Endothelial cell of umbilical vein (primary cell): ENCODE results near the gene DPP9.

ENCODE experiments used
- EZH2 ChIP-seq: IDR thresholded peaks from 2 replicates; pipeline ENCODE4 v1.6.1; 2012; ENCODE audit warnings: borderline replicate concordance, low read depth, mild to moderate bottlenecking, moderate library complexity, low read length, inconsistent platforms; ENCODE audit not compliant: severe bottlenecking
- JUN ChIP-seq: IDR thresholded peaks from 2 replicates; pipeline ENCODE4 v1.6.1; 2011; ENCODE audit warnings: borderline replicate concordance, low read depth; ENCODE audit not compliant: insufficient read length, insufficient read depth
- POLR2AphosphoS5 ChIP-seq: IDR thresholded peaks from 2 replicates; pipeline ENCODE4 v1.6.1; 2012; ENCODE audit warnings: low read depth, mild to moderate bottlenecking, control low read depth, low read length, moderate library complexity; ENCODE audit not compliant: insufficient read depth
- TF ChIP-seq, protein P1 (sequence below), 2 donors: IDR thresholded peaks; 1 replicate in 1 of 2; 2 replicates in 1 of 2; pipeline ENCODE4 v1.5.1; 2011; ENCODE audit warnings: low read length in 2 of 2, mild to moderate bottlenecking in 2 of 2, moderate library complexity in 2 of 2, control low read depth in 1 of 2, inconsistent platforms in 1 of 2, low read depth in 1 of 2; ENCODE audit not compliant: insufficient read depth in 1 of 2; ENCODE audit errors: extremely low read depth in 1 of 2

GRCh38 chr19:4671185-4671851, 52.3 kb downstream of the DPP9 start:
- no peak for TF ChIP-seq POLR2AphosphoS5
- TF ChIP-seq, protein P1, sequence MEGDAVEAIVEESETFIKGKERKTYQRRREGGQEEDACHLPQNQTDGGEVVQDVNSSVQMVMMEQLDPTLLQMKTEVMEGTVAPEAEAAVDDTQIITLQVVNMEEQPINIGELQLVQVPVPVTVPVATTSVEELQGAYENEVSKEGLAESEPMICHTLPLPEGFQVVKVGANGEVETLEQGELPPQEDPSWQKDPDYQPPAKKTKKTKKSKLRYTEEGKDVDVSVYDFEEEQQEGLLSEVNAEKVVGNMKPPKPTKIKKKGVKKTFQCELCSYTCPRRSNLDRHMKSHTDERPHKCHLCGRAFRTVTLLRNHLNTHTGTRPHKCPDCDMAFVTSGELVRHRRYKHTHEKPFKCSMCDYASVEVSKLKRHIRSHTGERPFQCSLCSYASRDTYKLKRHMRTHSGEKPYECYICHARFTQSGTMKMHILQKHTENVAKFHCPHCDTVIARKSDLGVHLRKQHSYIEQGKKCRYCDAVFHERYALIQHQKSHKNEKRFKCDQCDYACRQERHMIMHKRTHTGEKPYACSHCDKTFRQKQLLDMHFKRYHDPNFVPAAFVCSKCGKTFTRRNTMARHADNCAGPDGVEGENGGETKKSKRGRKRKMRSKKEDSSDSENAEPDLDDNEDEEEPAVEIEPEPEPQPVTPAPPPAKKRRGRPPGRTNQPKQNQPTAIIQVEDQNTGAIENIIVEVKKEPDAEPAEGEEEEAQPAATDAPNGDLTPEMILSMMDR (IDR thresholded peaks at IDR 0.05; ENCODE audit: extremely low read depth in 1 of 2, insufficient read depth in 1 of 2, low read depth in 1 of 2, low read length in 2 of 2): no peak
- no peak for TF ChIP-seq JUN
- no peak for TF ChIP-seq EZH2
